ENCODE data around the gene CLCN1. TPM values are rescaled to one million over a fixed set of nuclear protein-coding genes. Genes with fewer than 3 reads are reported as not detected.

Gene CLCN1
- total RNA-seq, 5 donors from 2014 or later (not counting 1 experiment from before 2014, with no cell fraction given), result not detected

DNA sequence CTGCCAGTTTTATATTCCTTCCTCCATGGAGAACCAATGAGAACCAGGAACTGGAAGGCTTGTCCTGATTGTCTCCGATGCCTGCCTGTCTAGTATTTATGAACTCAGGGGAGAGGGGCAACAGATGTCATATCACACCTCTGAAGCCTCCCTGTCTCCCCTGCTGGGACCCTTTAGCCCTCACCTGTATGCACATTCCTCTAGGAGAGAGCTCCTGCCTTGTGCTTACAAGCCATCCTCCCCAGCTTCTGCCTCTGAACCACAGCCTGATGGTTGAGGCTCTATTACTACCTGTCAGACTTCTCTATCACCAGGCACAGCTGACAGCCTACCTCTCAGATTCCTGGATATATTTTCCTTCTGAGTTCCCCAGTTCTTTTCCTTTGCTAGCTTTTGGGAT is 52.5 kb downstream of the CLCN1 start:
- H3K27ac Mint-ChIP-seq, result no peak overlapping the region

DNA sequence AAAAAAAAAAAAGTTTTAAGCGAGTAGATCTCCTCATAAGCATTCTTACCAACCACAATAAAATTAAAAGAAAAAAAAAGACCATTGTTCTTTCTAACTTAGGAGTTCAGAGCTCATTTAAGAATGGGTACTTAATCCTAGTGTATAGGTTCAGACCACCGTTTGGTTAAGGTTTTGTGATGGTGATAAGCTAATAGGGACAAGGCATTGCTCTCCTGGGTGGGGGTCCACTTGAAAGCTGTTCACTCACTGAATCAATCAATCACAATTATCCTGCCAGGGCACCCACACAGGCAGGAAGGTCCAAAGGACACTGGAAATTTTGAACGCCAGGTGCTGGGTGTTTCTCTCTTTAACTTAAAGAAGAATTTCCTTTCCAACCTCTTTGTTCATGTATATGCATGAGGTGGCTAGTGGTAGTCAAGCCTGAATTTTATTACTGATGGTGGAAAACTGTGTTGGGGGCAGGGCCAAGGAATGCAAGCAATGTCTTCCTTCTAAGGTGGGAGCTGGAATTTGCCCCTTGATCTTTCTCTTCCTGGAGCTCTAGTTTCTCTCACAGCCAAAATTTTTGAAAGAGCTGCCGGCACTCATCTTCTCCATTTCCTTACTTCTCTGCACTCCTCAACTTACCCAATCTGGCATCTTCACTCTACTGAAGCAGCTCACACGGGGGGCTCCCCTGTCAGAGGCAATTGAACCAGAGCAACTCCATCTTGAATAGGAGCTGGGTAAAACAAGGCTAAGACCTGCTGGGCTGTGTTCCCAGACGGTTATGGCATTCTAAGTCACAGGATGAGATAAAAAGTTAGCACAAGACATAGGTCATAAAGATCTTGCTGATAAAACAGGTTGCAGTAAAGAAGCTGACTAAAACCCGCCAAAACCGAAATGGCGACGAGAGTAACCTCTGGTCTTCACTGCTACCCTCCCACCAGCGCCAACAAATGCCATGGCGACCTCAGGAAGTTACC is 54.1 kb downstream of the CLCN1 start:
- Mint-ChIP-seq H3K36me3 (no peaks in the 10 kb centered on the region), H3K4me3 (no peak overlapping the region), H3K4me1 (peaks cover 31 to 39% (median 36%) of the 10 kb centered on the region in 3 donors), H3K27ac (peak overlapping the region in 1 of 2 donors; percentile 17), H3K27me3 (peaks cover 6 to 11% of the 10 kb centered on the region in 2 donors), H3K9me3 (no peaks in the 10 kb centered on the region)
- H3K27ac ChIP-seq (ENCODE audit: low read length), result no peak overlapping the region
- no peak for DNase-seq
- WGBS (ENCODE audit: insufficient coverage), result 93% methylated on average over 2 of the region's 12 CpGs
- no peaks in the 10 kb centered on the region for H3K9me3 ChIP-seq
- no peak overlapping the region for H3K4me3 ChIP-seq (ENCODE audit: control insufficient read depth in 1 of 2, extremely low read depth in 1 of 2, low read length in 1 of 2)
- H3K4me1 ChIP-seq (ENCODE audit: control insufficient read depth in 1 of 2, extremely low read depth in 1 of 2, insufficient read depth in 2 of 2, low read length in 2 of 2), result peaks cover 13 to 24% of the 10 kb centered on the region in 2 experiments
- peaks cover 0 to 15% of the 10 kb centered on the region in 2 experiments for H3K27me3 ChIP-seq (replicated peaks in 1 of 2; ENCODE audit: control insufficient read depth in 2 of 2, extremely low read depth in 1 of 2, insufficient read depth in 2 of 2, low read length in 1 of 2)
- ATAC-seq (replicated peaks in 1 of 4), result no peak
- POLR2A ChIA-PET, result interaction anchor here (0.5 to 0.7 kb wide), 2 partner anchors 77 to 90 kb away, joined by 5 to 15 read pairs; no protein-coding TSS in a partner anchor
- H3K36me3 ChIP-seq (ENCODE audit: control insufficient read depth in 2 of 2, extremely low read depth in 1 of 2, insufficient read depth in 1 of 2, low read length in 1 of 2), result no peaks in the 10 kb centered on the region
- CTCF ChIA-PET, result interaction anchor here in 1 of 2 donors (1.8 kb wide), 1 partner anchor 11 kb away, joined by 5 read pairs; no protein-coding TSS in a partner anchor

More for the DNA sequence above, 52.5 kb downstream of the CLCN1 start:
- peaks cover 8 to 20% of the 10 kb centered on the region in 2 experiments for H3K4me1 ChIP-seq (ENCODE audit: control insufficient read depth in 1 of 2, extremely low read depth in 1 of 2, insufficient read depth in 2 of 2, low read length in 2 of 2)
- H3K4me3 ChIP-seq (ENCODE audit: control insufficient read depth in 1 of 2, extremely low read depth in 1 of 2, low read length in 1 of 2), result no peak overlapping the region
- ChIA-PET POLR2A (no interaction called here), CTCF (interaction anchor here (0.5 to 1.0 kb wide), 3 partner anchors 97 to 128 kb away, joined by 3 read pairs; no protein-coding TSS in a partner anchor)
- H3K27ac ChIP-seq (ENCODE audit: low read length), result no peak overlapping the region
- H3K4me3 Mint-ChIP-seq, result no peak overlapping the region
- H3K27me3 Mint-ChIP-seq, result peaks cover 22 to 27% of the 10 kb centered on the region in 2 donors
- H3K9me3 ChIP-seq, result no peaks in the 10 kb centered on the region
- no CpG with 5 or more reads among the region's 1 CpG for WGBS (ENCODE audit: insufficient coverage)
- peaks cover 7 to 20% of the 10 kb centered on the region in 2 experiments for H3K27me3 ChIP-seq (replicated peaks in 1 of 2; ENCODE audit: control insufficient read depth in 2 of 2, extremely low read depth in 1 of 2, insufficient read depth in 2 of 2, low read length in 1 of 2)
- H3K36me3 ChIP-seq (ENCODE audit: control insufficient read depth in 2 of 2, extremely low read depth in 1 of 2, insufficient read depth in 1 of 2, low read length in 1 of 2), result no peaks in the 10 kb centered on the region
- ATAC-seq (replicated peaks in 1 of 4), result no peak
- H3K36me3 Mint-ChIP-seq, result no peaks in the 10 kb centered on the region
- H3K9me3 Mint-ChIP-seq, result no peaks in the 10 kb centered on the region
- peaks cover 21 to 27% (median 23%) of the 10 kb centered on the region in 3 donors for H3K4me1 Mint-ChIP-seq
- no peak for DNase-seq

GRCh38 chr7:143372070-143372469 is 56.2 kb downstream of the CLCN1 start:
- WGBS (ENCODE audit: insufficient coverage), result 27% methylated on average over 4 of the region's 4 CpGs
- ChIA-PET CTCF (interaction anchor here in 1 of 2 donors (0.6 to 0.7 kb wide), 3 partner anchors 36 to 559 kb away, joined by 3 to 5 read pairs (median 4); partner anchors contain the start of gene EPHA1), POLR2A (interaction anchor here (0.5 to 0.6 kb wide), 2 partner anchors 43 to 361 kb away, joined by 3 read pairs; no protein-coding TSS in a partner anchor)
- H3K27me3 ChIP-seq (replicated peaks in 1 of 2; ENCODE audit: control insufficient read depth in 2 of 2, extremely low read depth in 1 of 2, insufficient read depth in 2 of 2, low read length in 1 of 2), result peaks cover 0 to 6% of the 10 kb centered on the region in 2 experiments
- H3K9me3 Mint-ChIP-seq, result no peaks in the 10 kb centered on the region
- H3K27ac Mint-ChIP-seq, result peak overlapping the region; percentile 79 to 87
- H3K4me1 Mint-ChIP-seq, result peaks cover 52 to 60% (median 57%) of the 10 kb centered on the region in 3 donors
- H3K4me3 ChIP-seq (ENCODE audit: control insufficient read depth in 1 of 2, extremely low read depth in 1 of 2, low read length in 1 of 2), result no peak overlapping the region
- peak overlapping the region in 1 of 3 donors; percentile 47 for H3K4me3 Mint-ChIP-seq
- DNase-seq (peak in 33 of 35 experiments; percentile 27 to 72 (median 58)), ATAC-seq (replicated peaks in 1 of 4) (peak; percentile 51 to 70 (median 61))
- no peaks in the 10 kb centered on the region for H3K36me3 Mint-ChIP-seq
- H3K9me3 ChIP-seq, result no peaks in the 10 kb centered on the region
- H3K4me1 ChIP-seq (ENCODE audit: control insufficient read depth in 1 of 2, extremely low read depth in 1 of 2, insufficient read depth in 2 of 2, low read length in 2 of 2), result peaks cover 21 to 45% of the 10 kb centered on the region in 2 experiments
- no peaks in the 10 kb centered on the region for H3K36me3 ChIP-seq (ENCODE audit: control insufficient read depth in 2 of 2, extremely low read depth in 1 of 2, insufficient read depth in 1 of 2, low read length in 1 of 2)
- no peaks in the 10 kb centered on the region for H3K27me3 Mint-ChIP-seq
- H3K27ac ChIP-seq (ENCODE audit: low read length), result peak overlapping the region; percentile 38

- no peaks in the 10 kb centered on the region for H3K36me3 ChIP-seq (ENCODE audit: control insufficient read depth in 2 of 2, extremely low read depth in 1 of 2, insufficient read depth in 1 of 2, low read length in 1 of 2)
- Mint-ChIP-seq H3K27ac (peak overlapping the region; percentile 93), H3K9me3 (no peaks in the 10 kb centered on the region), H3K4me1 (peaks cover 61 to 69% (median 66%) of the 10 kb centered on the region in 3 donors), H3K4me3 (no peak overlapping the region), H3K36me3 (no peaks in the 10 kb centered on the region), H3K27me3 (no peaks in the 10 kb centered on the region)
- DNase-seq (no peak), ATAC-seq (replicated peaks in 1 of 4) (no peak)
- no peaks in the 10 kb centered on the region for H3K9me3 ChIP-seq
- no peaks in the 10 kb centered on the region for H3K27me3 ChIP-seq (replicated peaks in 1 of 2; ENCODE audit: control insufficient read depth in 2 of 2, extremely low read depth in 1 of 2, insufficient read depth in 2 of 2, low read length in 1 of 2)
- no peak overlapping the region for H3K27ac ChIP-seq (ENCODE audit: low read length)
- ChIA-PET POLR2A (no interaction called here), CTCF (interaction anchor here in 1 of 2 donors (0.5 to 0.6 kb wide), 2 partner anchors 11 to 30 kb away, joined by 3 read pairs; partner anchors contain the start of gene FAM131B)
- no peak overlapping the region for H3K4me3 ChIP-seq (ENCODE audit: control insufficient read depth in 1 of 2, extremely low read depth in 1 of 2, low read length in 1 of 2)
- peaks cover 21 to 57% of the 10 kb centered on the region in 2 experiments for H3K4me1 ChIP-seq (ENCODE audit: control insufficient read depth in 1 of 2, extremely low read depth in 1 of 2, insufficient read depth in 2 of 2, low read length in 2 of 2)
- 100% methylated on average over 4 of the region's 4 CpGs for WGBS (ENCODE audit: insufficient coverage)
These were observed 57.4 kb downstream of the CLCN1 start for GRCh38 chr7:143373255-143373794.

GRCh38 chr7:143374561-143374960 is 58.6 kb downstream of the CLCN1 start:
- peak overlapping the region; percentile 93 for H3K27ac Mint-ChIP-seq
- Histone ChIP-seq H3K27ac (ENCODE audit: low read length) (peak overlapping the region; percentile 88), H3K4me3 (ENCODE audit: control insufficient read depth in 1 of 2, extremely low read depth in 1 of 2, low read length in 1 of 2) (no peak overlapping the region), H3K27me3 (replicated peaks in 1 of 2; ENCODE audit: control insufficient read depth in 2 of 2, extremely low read depth in 1 of 2, insufficient read depth in 2 of 2, low read length in 1 of 2) (no peaks in the 10 kb centered on the region), H3K4me1 (ENCODE audit: control insufficient read depth in 1 of 2, extremely low read depth in 1 of 2, insufficient read depth in 2 of 2, low read length in 2 of 2) (peaks cover 21 to 68% of the 10 kb centered on the region in 2 experiments), H3K9me3 (no peaks in the 10 kb centered on the region), H3K36me3 (ENCODE audit: control insufficient read depth in 2 of 2, extremely low read depth in 1 of 2, insufficient read depth in 1 of 2, low read length in 1 of 2) (no peaks in the 10 kb centered on the region)
- no peaks in the 10 kb centered on the region for H3K27me3 Mint-ChIP-seq
- no peaks in the 10 kb centered on the region for H3K36me3 Mint-ChIP-seq
- no peaks in the 10 kb centered on the region for H3K9me3 Mint-ChIP-seq
- WGBS (ENCODE audit: insufficient coverage), result 98% methylated on average over 3 of the region's 5 CpGs
- ATAC-seq (replicated peaks in 1 of 4), result no peak
- peaks cover 73 to 82% (median 78%) of the 10 kb centered on the region in 3 donors for H3K4me1 Mint-ChIP-seq
- ChIA-PET CTCF (interaction anchor here (1.1 to 1.9 kb wide), 5 partner anchors 10 to 567 kb away, joined by 3 to 6 read pairs (median 3); no protein-coding TSS in a partner anchor), POLR2A (interaction anchor here in 1 of 2 donors (1.4 kb wide), 1 partner anchor 10 kb away, joined by 4 read pairs; no protein-coding TSS in a partner anchor)
- DNase-seq, result no peak
- peak overlapping the region in 1 of 3 donors; percentile 52 for H3K4me3 Mint-ChIP-seq

Data from T-cell (primary cell).